ENCODE data around the gene HERC6. TPM values are rescaled to one million over a fixed set of nuclear protein-coding genes. Genes with fewer than 3 reads are reported as not detected.
"Not testable (repeated sequence)": the region's sequence is repeated elsewhere in the genome, so short reads cannot be mapped to it uniquely, and the experiment has no call there.

HERC6 gene
- total RNA-seq (11.5 and 18.5 TPM in 2 replicates), polyA plus RNA-seq (7.7 and 11.6 TPM in 2 replicates)

- no peaks in the 10 kb centered on the region for H3K9me3 ChIP-seq (ENCODE audit: low read depth)
- H3K36me3 ChIP-seq = no peaks in the 10 kb centered on the region
- TF ChIP-seq, protein P1, sequence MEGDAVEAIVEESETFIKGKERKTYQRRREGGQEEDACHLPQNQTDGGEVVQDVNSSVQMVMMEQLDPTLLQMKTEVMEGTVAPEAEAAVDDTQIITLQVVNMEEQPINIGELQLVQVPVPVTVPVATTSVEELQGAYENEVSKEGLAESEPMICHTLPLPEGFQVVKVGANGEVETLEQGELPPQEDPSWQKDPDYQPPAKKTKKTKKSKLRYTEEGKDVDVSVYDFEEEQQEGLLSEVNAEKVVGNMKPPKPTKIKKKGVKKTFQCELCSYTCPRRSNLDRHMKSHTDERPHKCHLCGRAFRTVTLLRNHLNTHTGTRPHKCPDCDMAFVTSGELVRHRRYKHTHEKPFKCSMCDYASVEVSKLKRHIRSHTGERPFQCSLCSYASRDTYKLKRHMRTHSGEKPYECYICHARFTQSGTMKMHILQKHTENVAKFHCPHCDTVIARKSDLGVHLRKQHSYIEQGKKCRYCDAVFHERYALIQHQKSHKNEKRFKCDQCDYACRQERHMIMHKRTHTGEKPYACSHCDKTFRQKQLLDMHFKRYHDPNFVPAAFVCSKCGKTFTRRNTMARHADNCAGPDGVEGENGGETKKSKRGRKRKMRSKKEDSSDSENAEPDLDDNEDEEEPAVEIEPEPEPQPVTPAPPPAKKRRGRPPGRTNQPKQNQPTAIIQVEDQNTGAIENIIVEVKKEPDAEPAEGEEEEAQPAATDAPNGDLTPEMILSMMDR (IDR thresholded peaks at IDR 0.05; ENCODE audit: low read depth, low read length) = peak; percentile 78
- peak; percentile 78 to 90 for DNase-seq (ENCODE audit: low read depth in 1 of 2, low spot score in 1 of 2)
- peaks cover 14% of the 10 kb centered on the region for H3K27me3 ChIP-seq
- H3K27ac ChIP-seq = no peak within 1 kb of the TSS
- peak within 1 kb of the TSS; percentile 69 for H3K4me3 ChIP-seq
- H3K4me1 ChIP-seq (ENCODE audit: low read depth) = no peaks in the 10 kb centered on the region
These were observed at the start of gene HERC6 for GRCh38 chr4:88378691-88379559. TSS of gene HERC6 (plus strand) at chr4:88378852. CDS start at chr4:88378922, 70 bp downstream.

DNA sequence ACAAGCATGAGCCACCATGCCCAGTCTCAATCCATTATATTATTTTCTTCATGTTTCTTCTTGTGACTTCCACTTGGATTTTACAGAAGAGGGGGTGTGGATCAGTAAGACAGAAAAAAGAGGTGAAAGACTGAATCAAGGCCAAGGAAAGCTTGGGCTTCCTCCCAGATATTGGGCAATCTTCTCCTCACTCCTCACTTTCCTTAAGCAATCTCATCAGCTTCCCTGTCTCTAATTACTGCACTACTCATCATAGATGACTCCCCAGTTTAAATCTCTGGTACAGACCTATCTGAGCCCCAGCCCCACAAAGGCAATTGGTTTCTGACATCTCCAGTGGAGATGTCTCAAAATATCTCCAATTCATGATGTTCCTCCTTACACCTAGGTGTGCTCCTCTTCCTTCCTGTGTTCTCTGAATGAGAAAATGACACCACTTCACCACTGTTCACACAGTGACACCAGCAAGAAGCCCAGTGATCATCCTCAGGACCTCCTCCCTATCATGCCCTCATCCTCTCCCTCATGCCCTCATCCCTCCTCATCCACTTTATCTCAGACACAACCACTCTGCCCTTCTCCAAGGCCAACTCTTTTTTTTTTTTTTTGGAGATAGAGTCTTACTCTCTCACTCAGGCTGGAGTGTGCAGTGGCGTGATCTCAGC is 44.8 kb upstream of the HERC6 start:
- Histone ChIP-seq H3K9me3 (ENCODE audit: low read depth) (no peaks in the 10 kb centered on the region), H3K27ac (no peak overlapping the region), H3K4me3 (no peak overlapping the region), H3K36me3 (no peaks in the 10 kb centered on the region), H3K27me3 (no peaks in the 10 kb centered on the region), H3K4me1 (ENCODE audit: low read depth) (no peaks in the 10 kb centered on the region)
- TF ChIP-seq, protein P1 (IDR thresholded peaks at IDR 0.05; ENCODE audit: low read depth, low read length) = no peak
- peak in 1 of 2 donors; percentile 79 for DNase-seq (ENCODE audit: low read depth in 1 of 2, low spot score in 1 of 2)

GRCh38 chr4:88335092-88335665 is 43.5 kb upstream of the HERC6 start:
- Histone ChIP-seq H3K4me3 (no peak overlapping the region), H3K36me3 (no peaks in the 10 kb centered on the region), H3K9me3 (ENCODE audit: low read depth) (no peaks in the 10 kb centered on the region), H3K27me3 (no peaks in the 10 kb centered on the region), H3K4me1 (ENCODE audit: low read depth) (peaks cover 2% of the 10 kb centered on the region), H3K27ac (peak overlapping the region; percentile 61)
- DNase-seq (ENCODE audit: low read depth in 1 of 2, low spot score in 1 of 2) = peak; percentile 9 to 12
- TF ChIP-seq, protein P1 (IDR thresholded peaks at IDR 0.05; ENCODE audit: low read depth, low read length) = no peak

DNA sequence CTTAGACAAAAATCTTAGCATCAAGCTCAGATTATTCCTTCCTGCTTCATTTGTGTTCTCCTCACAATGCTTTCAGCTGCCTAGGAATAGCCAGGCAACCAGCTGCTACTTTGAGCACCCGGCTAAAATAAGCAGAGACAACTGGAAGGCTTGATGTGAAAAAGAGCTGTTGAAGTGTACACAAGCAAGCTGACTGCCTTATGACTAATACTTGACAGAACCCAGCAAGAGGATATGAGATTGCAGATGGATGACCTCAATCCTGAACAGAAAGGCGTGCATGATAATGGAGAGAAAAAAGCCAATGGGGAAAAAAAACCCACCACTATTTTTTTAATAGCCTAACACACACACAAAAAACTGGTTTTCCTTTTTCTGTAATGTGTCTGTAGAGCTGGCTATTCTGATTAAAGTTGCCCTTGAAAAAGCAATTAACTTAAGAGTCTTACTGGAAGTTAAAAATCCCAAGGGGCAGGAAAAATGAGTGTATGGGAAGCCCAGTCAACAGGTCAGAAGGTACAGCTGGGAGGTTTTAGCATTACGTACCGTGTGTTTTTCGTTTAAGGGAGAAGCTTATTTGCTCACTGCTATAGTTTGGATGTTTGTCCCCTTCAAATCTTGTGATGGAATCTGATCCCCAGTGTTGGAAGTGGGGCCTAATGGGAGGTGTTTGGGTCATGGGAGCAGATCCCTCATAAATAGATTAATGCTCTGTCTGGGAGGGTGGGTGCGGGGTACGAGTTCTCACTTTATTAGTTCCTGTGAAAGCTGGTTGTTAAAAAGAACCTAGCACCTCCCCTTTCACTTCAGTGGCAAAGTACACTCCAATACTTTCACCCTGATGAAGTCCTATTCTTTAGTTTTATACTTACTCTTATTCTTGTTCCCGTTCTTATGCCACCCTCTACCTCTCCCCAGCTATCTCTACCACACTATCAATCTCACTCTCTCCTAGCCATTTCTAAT is 37.1 kb upstream of the HERC6 start:
- Histone ChIP-seq H3K27me3 (no peaks in the 10 kb centered on the region), H3K36me3 (no peaks in the 10 kb centered on the region), H3K4me3 (no peak overlapping the region), H3K9me3 (ENCODE audit: low read depth) (no peaks in the 10 kb centered on the region), H3K27ac (peak overlapping the region; percentile 95), H3K4me1 (ENCODE audit: low read depth) (peaks cover 32% of the 10 kb centered on the region)
- TF ChIP-seq, protein P1 (IDR thresholded peaks at IDR 0.05; ENCODE audit: low read depth, low read length) = no peak
- DNase-seq (ENCODE audit: low read depth in 1 of 2, low spot score in 1 of 2) = peak; percentile 72 to 93

GRCh38 chr4:88346902-88347301 is 31.8 kb upstream of the HERC6 start:
- not testable (repeated sequence) for H3K27me3 ChIP-seq; DNase-seq (ENCODE audit: low read depth in 1 of 2, low spot score in 1 of 2); H3K9me3 ChIP-seq (ENCODE audit: low read depth); H3K36me3 ChIP-seq; H3K4me3 ChIP-seq; H3K27ac ChIP-seq
- peaks cover 13% of the 10 kb centered on the region for H3K4me1 ChIP-seq (ENCODE audit: low read depth)

DNA sequence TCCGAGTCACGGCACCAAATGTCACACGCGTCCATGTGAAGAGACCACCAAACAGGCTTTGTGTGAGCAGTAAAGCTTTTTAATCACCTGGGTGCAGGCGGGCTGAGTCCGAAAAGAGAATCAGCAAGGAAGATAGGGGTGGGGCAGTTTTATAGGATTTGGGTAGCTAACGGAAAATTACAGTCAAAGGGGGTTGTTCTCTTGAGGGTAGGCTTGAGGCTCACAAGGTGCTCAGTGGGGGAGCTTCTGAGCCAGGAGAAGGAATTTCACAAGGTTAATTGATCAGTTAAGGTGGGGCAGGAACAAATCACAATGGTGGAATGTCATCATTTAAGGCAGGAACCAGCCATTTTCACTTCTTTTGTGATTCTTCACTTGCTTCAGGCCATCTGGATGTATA is 29.9 kb upstream of the HERC6 start:
- not testable (repeated sequence) for DNase-seq (ENCODE audit: low read depth in 1 of 2, low spot score in 1 of 2); H3K36me3 ChIP-seq; H3K27me3 ChIP-seq; H3K4me3 ChIP-seq; H3K4me1 ChIP-seq (ENCODE audit: low read depth); H3K9me3 ChIP-seq (ENCODE audit: low read depth); H3K27ac ChIP-seq

All from cardiac muscle cell (in vitro differentiated cells and primary cell).